ENCODE data around the gene LRP6.

DNA sequence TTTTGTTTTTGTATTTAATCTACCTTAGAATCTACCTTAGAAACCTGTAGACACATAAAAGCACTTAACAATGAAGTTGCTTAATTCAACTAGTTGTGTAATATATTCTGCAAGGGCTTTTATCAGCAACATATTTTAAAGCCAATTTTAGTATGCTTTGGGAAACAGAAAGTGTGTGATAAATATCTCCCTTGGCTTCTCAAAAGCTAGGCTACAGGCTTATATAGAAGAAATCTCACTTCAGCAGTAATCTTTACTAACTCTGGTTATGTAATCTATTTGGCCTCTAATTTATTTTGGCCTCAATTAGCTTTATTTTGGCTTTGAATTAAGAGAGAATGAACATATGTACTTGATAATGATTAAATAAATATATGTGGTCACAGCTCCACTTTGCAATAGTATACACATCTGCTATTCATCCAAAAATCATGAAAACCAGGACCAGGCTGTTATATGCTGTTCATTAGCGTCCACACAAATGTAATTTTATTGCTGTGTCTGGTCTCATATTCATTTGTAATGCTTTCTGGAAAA lies 37.2 kb downstream of the LRP6 start:
- TF ChIP-seq, protein P1, sequence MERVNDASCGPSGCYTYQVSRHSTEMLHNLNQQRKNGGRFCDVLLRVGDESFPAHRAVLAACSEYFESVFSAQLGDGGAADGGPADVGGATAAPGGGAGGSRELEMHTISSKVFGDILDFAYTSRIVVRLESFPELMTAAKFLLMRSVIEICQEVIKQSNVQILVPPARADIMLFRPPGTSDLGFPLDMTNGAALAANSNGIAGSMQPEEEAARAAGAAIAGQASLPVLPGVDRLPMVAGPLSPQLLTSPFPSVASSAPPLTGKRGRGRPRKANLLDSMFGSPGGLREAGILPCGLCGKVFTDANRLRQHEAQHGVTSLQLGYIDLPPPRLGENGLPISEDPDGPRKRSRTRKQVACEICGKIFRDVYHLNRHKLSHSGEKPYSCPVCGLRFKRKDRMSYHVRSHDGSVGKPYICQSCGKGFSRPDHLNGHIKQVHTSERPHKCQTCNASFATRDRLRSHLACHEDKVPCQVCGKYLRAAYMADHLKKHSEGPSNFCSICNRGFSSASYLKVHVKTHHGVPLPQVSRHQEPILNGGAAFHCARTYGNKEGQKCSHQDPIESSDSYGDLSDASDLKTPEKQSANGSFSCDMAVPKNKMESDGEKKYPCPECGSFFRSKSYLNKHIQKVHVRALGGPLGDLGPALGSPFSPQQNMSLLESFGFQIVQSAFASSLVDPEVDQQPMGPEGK (CRISPR knock-in tag; IDR thresholded peaks at IDR 0.05; ENCODE audit: borderline replicate concordance) = no peak
- TF ChIP-seq ARNTL (CRISPR knock-in tag; IDR thresholded peaks at IDR 0.05; ENCODE audit: borderline replicate concordance, low read depth) (no peak), ZFP30 (CRISPR knock-in tag; IDR thresholded peaks at IDR 0.05) (no peak), ZFP3 (CRISPR knock-in tag; IDR thresholded peaks at IDR 0.05) (no peak), ZC3H10 (CRISPR knock-in tag; IDR thresholded peaks at IDR 0.05) (no peak), ESRRG (CRISPR knock-in tag; IDR thresholded peaks at IDR 0.05) (no peak), ZNF70 (CRISPR knock-in tag; IDR thresholded peaks at IDR 0.05) (0 out of 2 replicates have a peak, but pooled peaks have one; percentile 31), RARB (CRISPR knock-in tag; IDR thresholded peaks at IDR 0.05) (no peak), ZNF8 (CRISPR knock-in tag; IDR thresholded peaks at IDR 0.05) (0 out of 2 replicates have a peak, but pooled peaks have one; percentile 6)
- TF ChIP-seq, protein P2, sequence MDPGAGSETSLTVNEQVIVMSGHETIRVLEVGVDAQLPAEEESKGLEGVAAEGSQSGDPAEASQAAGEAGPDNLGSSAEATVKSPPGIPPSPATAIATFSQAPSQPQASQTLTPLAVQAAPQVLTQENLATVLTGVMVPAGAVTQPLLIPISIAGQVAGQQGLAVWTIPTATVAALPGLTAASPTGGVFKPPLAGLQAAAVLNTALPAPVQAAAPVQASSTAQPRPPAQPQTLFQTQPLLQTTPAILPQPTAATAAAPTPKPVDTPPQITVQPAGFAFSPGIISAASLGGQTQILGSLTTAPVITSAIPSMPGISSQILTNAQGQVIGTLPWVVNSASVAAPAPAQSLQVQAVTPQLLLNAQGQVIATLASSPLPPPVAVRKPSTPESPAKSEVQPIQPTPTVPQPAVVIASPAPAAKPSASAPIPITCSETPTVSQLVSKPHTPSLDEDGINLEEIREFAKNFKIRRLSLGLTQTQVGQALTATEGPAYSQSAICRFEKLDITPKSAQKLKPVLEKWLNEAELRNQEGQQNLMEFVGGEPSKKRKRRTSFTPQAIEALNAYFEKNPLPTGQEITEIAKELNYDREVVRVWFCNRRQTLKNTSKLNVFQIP (CRISPR knock-in tag; IDR thresholded peaks at IDR 0.05; ENCODE audit: borderline replicate concordance, low read depth) = no peak

Measured in SK-N-SH treated with all-trans-retinoic acid at 6 μM for 48 hours (cell line).